Peyer's patch (tissue), 4 donors: ENCODE measurements around the gene ISOC2.

Source experiments
- POLR2A ChIP-seq, 2 donors: fragments of 450-650 bp; IDR thresholded peaks; one replicate each; pipeline ENCODE4 v1.5.1; 2017; ENCODE audit warnings: antibody characterized with exemption in 2 of 2, mild to moderate bottlenecking in 2 of 2, moderate library complexity in 2 of 2
- TF ChIP-seq, protein P1 (sequence below), 6 experiments: fragments of 450-650 bp in 4 of 6; fragments of 200-600 bp in 2 of 6; sonication (generic) in 1 of 6; IDR thresholded peaks; one replicate each; pipeline ENCODE4 v1.5.1; 2017 to 2019; ENCODE audit warnings: antibody characterized with exemption in 6 of 6, mild to moderate bottlenecking in 3 of 6, moderate library complexity in 1 of 6

DNA sequence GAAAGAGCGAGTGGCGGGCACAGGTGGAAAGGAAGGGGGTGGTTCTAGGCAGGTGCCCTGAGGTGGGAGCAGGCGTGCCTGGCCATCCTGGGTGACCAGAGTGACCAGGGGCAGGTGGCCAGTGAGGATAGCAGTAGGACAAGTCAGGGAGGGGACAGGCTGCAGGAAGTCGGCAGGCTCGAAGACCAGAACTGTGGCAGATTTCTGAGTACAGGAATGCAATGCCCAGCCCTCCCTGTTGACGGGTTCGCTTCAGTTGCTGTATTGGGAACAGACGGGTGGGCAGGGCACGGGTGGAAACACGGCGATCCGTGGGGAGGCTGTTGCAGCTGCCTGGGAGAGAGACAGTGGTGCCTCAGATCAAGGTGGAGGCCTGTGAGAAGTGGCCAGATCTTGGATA, 16.9 kb upstream of the ISOC2 start:
- TF ChIP-seq, protein P1, sequence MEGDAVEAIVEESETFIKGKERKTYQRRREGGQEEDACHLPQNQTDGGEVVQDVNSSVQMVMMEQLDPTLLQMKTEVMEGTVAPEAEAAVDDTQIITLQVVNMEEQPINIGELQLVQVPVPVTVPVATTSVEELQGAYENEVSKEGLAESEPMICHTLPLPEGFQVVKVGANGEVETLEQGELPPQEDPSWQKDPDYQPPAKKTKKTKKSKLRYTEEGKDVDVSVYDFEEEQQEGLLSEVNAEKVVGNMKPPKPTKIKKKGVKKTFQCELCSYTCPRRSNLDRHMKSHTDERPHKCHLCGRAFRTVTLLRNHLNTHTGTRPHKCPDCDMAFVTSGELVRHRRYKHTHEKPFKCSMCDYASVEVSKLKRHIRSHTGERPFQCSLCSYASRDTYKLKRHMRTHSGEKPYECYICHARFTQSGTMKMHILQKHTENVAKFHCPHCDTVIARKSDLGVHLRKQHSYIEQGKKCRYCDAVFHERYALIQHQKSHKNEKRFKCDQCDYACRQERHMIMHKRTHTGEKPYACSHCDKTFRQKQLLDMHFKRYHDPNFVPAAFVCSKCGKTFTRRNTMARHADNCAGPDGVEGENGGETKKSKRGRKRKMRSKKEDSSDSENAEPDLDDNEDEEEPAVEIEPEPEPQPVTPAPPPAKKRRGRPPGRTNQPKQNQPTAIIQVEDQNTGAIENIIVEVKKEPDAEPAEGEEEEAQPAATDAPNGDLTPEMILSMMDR (IDR thresholded peaks at IDR 0.05): no peak
- no peak for TF ChIP-seq POLR2A (IDR thresholded peaks at IDR 0.05)
